Activated B cell treated with CpG ODN at 0.5 μM for 24 hours (primary cell): ENCODE data around the gene SMOC2. TPM values are rescaled to one million over a fixed set of nuclear protein-coding genes. Genes with fewer than 3 reads are reported as not detected.

Source experiments
- ATAC-seq: fragments of 200-7000 bp; cut with Tn5 transposase; one replicate; pipeline ENCODE4 v1.10.0; 2021; ENCODE audit warnings: low read depth, mild to moderate bottlenecking, moderate library complexity
- CTCF ChIA-PET: fragments of 350-600 bp; sonication (Branson Sonifier 250); formaldehyde crosslinking; loops from one replicate; lab custom pipeline; 2021; ENCODE audit warnings: antibody characterized with exemption; lab: Charles Lee
- POLR2A ChIA-PET: fragments of 350-600 bp; sonication (Branson Sonifier 250); formaldehyde crosslinking; loops from one replicate; lab custom pipeline; 2021; ENCODE audit warnings: antibody characterized with exemption; lab: Charles Lee
- DNase-seq: peaks from one replicate; pipeline ENCODE4 v3.0.0; 2022
- H3K27ac Mint-ChIP-seq: one replicate; pipeline ENCODE4 v1.8.0; 2020; ENCODE audit warnings: mixed read lengths
- H3K27me3 Mint-ChIP-seq: one replicate; pipeline ENCODE4 v1.8.0; 2021; ENCODE audit warnings: mixed read lengths
- H3K36me3 Mint-ChIP-seq: one replicate; pipeline ENCODE4 v1.8.0; 2021; ENCODE audit warnings: low read depth, mixed read lengths
- H3K4me1 Mint-ChIP-seq: one replicate; pipeline ENCODE4 v1.8.0; 2021; ENCODE audit warnings: mixed read lengths
- H3K4me3 Mint-ChIP-seq: one replicate; pipeline ENCODE4 v1.8.0; 2020; ENCODE audit warnings: mild to moderate bottlenecking, mixed read lengths
- H3K9me3 Mint-ChIP-seq: one replicate; pipeline ENCODE4 v1.8.0; 2020; ENCODE audit warnings: mixed read lengths
- intact Hi-C: fragments of 100-400 bp; cut with micrococcal nuclease; formaldehyde crosslinking; loops from one replicate; pipeline ENCODE4 v1.15.1; 2024
- total RNA-seq: library from RNA; stranded (reverse); gene quantifications from 2 replicates; pipeline ENCODE4 v1.2.3, GENCODE V29; 2022
- TF ChIP-seq, protein P1 (sequence below): fragments of 200-600 bp; IDR thresholded peaks from one replicate; pipeline ENCODE4 v1.8.0; 2022; ENCODE audit warnings: antibody characterized with exemption, mild to moderate bottlenecking

Gene SMOC2
- total RNA-seq, 1 donor from 2014 or later, result not detected

DNA sequence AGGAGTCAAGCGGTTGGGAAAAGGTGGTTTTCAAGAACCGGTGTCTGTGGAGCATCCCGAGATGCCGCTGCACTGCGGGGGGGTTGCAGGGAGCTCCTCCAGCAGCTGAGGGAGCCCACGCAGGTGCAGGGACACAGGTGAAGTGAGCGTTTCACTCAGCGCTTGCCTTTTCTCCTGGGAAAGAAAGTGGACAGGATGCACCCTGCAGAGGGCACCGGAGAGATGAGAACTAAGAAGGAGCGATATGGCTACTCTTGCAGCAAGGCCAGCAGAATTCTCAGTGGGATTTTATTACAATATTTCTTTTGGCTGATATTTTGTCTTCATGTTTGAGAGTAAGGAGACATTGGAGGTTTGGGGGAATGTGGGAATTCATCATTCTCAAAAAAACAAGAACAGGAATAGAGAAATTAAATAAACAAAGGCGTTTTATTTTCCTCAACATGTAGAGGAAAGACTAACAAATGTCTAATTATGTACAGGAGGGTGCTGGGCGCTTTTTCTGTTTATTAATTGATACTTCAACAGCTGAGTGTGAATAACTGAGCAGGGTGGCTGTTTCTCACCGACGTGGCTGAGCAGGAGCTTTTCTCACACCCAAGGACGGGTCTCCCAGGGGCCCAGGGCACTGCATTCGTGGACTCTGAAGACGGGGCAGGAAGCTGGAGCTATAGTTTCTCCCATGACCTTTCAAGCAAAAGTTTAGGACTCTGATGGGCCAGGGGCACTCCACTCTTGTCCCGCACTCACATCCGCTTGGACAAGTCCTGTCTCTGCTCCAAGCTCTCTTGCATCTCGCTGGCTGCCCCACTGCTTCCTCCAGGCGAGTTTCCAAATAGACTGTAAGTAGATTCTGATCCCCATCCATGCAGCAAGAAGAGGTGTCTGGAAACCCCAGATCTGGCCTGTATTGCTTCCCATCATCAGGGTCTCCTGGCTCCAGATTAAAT is 176.1 kb downstream of the SMOC2 start:
- CTCF ChIA-PET, result no interaction called here
- H3K9me3 Mint-ChIP-seq, result peaks cover 2% of the 10 kb centered on the region
- DNase-seq, result no peak
- no peak for ATAC-seq
- no peaks in the 10 kb centered on the region for H3K27me3 Mint-ChIP-seq
- H3K4me1 Mint-ChIP-seq, result no peaks in the 10 kb centered on the region
- TF ChIP-seq, protein P1, sequence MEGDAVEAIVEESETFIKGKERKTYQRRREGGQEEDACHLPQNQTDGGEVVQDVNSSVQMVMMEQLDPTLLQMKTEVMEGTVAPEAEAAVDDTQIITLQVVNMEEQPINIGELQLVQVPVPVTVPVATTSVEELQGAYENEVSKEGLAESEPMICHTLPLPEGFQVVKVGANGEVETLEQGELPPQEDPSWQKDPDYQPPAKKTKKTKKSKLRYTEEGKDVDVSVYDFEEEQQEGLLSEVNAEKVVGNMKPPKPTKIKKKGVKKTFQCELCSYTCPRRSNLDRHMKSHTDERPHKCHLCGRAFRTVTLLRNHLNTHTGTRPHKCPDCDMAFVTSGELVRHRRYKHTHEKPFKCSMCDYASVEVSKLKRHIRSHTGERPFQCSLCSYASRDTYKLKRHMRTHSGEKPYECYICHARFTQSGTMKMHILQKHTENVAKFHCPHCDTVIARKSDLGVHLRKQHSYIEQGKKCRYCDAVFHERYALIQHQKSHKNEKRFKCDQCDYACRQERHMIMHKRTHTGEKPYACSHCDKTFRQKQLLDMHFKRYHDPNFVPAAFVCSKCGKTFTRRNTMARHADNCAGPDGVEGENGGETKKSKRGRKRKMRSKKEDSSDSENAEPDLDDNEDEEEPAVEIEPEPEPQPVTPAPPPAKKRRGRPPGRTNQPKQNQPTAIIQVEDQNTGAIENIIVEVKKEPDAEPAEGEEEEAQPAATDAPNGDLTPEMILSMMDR, result no peak
- H3K4me3 Mint-ChIP-seq, result no peak overlapping the region
- no peaks in the 10 kb centered on the region for H3K36me3 Mint-ChIP-seq
- H3K27ac Mint-ChIP-seq, result no peak overlapping the region
- POLR2A ChIA-PET, result no interaction called here
- intact Hi-C loops, result no loop called here

DNA sequence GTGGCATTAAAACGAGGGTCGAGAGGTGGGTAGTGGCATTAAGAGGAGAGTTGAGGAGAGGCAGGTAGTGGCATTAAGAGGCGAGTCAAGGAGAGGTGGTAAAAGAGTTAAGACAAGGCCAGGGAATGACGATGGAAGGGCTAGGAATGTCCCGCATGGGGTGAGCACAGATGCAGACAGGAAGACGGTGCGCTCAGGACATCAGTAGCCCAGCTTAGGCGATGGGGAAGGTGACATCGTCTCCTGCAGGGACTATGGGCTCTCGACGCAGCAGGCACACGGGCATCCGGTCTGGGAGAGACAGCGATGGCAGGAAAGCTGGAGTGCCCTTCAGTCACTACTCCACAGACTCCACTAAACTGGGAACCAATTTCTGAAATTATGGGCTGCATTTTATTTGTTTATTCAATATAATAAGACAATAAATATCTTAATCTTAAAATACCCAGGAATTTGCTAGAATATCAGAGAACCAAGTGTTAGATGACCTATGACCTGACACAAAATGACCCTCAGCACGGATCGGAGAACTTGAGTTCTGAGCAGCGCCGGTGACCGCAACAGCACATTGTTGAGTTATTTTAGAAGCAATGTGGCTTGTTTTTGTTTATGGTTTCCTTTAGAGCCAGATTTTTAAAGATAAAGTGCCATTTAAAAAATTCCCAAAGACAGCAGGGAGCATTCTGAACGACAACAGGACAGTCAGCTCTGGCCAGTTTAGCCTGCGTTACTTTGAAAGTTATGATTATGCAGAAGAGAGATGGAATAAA is 177.7 kb downstream of the SMOC2 start:
- Mint-ChIP-seq H3K36me3 (no peaks in the 10 kb centered on the region), H3K27ac (no peak overlapping the region), H3K27me3 (no peaks in the 10 kb centered on the region), H3K9me3 (peaks cover 2% of the 10 kb centered on the region), H3K4me1 (no peaks in the 10 kb centered on the region), H3K4me3 (no peak overlapping the region)
- TF ChIP-seq, protein P1, result no peak
- intact Hi-C loops, result no loop called here
- ChIA-PET POLR2A (no interaction called here), CTCF (no interaction called here)
- no peak for DNase-seq
- no peak for ATAC-seq

DNA sequence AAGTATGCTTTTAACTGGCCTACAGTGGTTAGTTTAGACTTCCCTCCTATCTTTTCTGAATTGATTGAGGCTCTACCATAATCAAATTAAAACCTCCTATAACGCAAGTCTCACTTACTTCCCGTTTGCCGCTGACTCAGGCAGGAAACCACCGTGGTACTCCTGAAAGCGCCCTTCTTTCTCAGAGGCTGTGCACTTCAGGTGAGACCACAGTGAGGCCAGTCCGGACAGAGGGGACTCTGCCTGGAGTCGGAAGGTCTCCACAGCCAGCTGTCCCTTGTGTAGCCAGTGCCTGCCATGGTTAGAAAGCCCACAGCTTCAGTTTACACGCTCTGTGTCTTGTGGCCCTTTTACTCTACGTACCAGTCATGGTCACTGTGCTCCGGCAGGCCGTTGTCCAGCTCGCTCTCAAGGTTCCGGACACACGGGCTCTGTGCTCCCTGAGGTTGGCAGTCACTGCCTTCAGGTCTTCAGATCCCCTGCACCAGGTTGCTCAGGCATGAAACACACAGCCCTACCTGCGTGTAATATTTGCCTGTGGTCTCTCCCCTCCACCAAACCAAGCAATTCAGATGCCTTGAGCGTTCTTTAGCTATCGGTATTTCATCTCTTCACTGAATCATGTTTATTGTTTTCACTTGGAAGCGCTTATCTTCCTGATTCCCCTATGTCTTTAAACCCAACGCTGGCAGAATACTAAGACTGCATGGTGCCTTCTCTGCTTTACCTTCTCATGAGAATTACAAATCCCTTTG is 178.8 kb downstream of the SMOC2 start:
- Mint-ChIP-seq H3K4me3 (no peak overlapping the region), H3K27me3 (no peaks in the 10 kb centered on the region), H3K9me3 (peaks cover 2% of the 10 kb centered on the region), H3K27ac (no peak overlapping the region), H3K4me1 (no peaks in the 10 kb centered on the region), H3K36me3 (no peaks in the 10 kb centered on the region)
- ChIA-PET POLR2A (no interaction called here), CTCF (no interaction called here)
- ATAC-seq (no peak), DNase-seq (no peak)
- TF ChIP-seq, protein P1, result no peak
- intact Hi-C loops, result no loop called here

DNA sequence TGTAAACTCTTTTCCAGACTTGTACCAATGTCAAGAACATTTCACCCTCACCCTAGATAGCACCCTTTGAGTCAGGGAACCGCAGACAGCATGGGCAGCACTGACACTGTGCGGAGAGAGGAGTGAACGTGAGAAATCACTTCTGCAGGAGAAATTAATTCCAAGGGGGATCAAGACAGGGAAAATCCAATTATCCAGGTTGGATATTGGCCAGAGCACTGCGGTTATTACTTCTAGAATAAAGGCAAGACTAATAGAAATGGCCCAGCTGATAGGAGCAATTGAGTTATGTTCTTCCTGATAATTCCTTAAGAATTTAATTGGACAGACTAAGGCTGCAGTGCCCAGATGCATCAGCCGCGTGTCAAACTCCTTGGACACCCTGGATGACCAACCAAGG is 179.6 kb downstream of the SMOC2 start:
- TF ChIP-seq, protein P1, result no peak
- CTCF ChIA-PET, result no interaction called here
- no peak for ATAC-seq
- no peaks in the 10 kb centered on the region for H3K4me1 Mint-ChIP-seq
- no peaks in the 10 kb centered on the region for H3K36me3 Mint-ChIP-seq
- no peaks in the 10 kb centered on the region for H3K27me3 Mint-ChIP-seq
- POLR2A ChIA-PET, result no interaction called here
- no peak for DNase-seq
- no peak overlapping the region for H3K4me3 Mint-ChIP-seq
- intact Hi-C loops, result no loop called here
- H3K9me3 Mint-ChIP-seq, result peaks cover 2% of the 10 kb centered on the region
- no peak overlapping the region for H3K27ac Mint-ChIP-seq
